HEK293 (cell line): ENCODE results near the gene RANBP10.

Experiments
- CTCF ChIA-PET: fragments of 350-600 bp; formaldehyde crosslinking; extraction: SDS; loops from one replicate; lab custom pipeline; 2021; ENCODE audit warnings: antibody characterized with exemption; lab: Yijun Ruan, JAX
- POLR2A ChIA-PET: fragments of 300-600 bp; formaldehyde crosslinking; extraction: SDS; loops from one replicate; lab custom pipeline; 2020; ENCODE audit warnings: antibody characterized with exemption, inconsistent platforms; lab: Yijun Ruan, JAX
- H3K27ac ChIP-seq: fragments of 200-500 bp; sonication (Bioruptor generic); 2 replicates; pipeline ENCODE4 v1.5.1; 2014; ENCODE audit warnings: low read depth, low read length, control low read depth, inconsistent platforms; ENCODE audit errors: extremely low read depth
- H3K36me3 ChIP-seq, 2 experiments: fragments of 200-500 bp in 1 of 2; sonication (Bioruptor generic) in 1 of 2; 1 replicate in 1 of 2; 2 replicates in 1 of 2; pipeline ENCODE4 v1.5.1; 2014 to 2017; ENCODE audit warnings: inconsistent platforms in 2 of 2, low read length in 2 of 2; ENCODE audit not compliant: control insufficient read depth in 2 of 2, insufficient read depth in 1 of 2
- H3K4me1 ChIP-seq: fragments of 200-500 bp; sonication (Bioruptor generic); 2 replicates; pipeline ENCODE4 v1.5.1; 2014; ENCODE audit warnings: mild to moderate bottlenecking, low read length, inconsistent platforms; ENCODE audit not compliant: control insufficient read depth, insufficient read depth
- H3K4me3 ChIP-seq: 2 replicates; pipeline ENCODE4 v1.5.1; 2011; ENCODE audit warnings: low read depth, mild to moderate bottlenecking, control low read depth, low read length, moderate library complexity
- H3K9me3 ChIP-seq: fragments of 200-500 bp; sonication (Bioruptor generic); 2 replicates; pipeline ENCODE4 v1.5.1; 2014; ENCODE audit warnings: low read depth, low read length, inconsistent platforms; ENCODE audit not compliant: control insufficient read depth, insufficient read depth
- KLF10 ChIP-seq: fragments of 450-650 bp; IDR thresholded peaks from 2 replicates; pipeline ENCODE4 v1.5.1; 2018; ENCODE audit warnings: missing biosample characterization, mild to moderate bottlenecking, missing genetic modification characterization
- SCRT2 ChIP-seq: fragments of 450-650 bp; formaldehyde crosslinking; IDR thresholded peaks from 2 replicates; pipeline ENCODE4 v1.5.1; 2016; ENCODE audit warnings: missing biosample characterization, missing genetic modification characterization
- TRIM28 ChIP-seq: IDR thresholded peaks from 2 replicates; pipeline ENCODE4 v1.6.1; 2011; ENCODE audit warnings: low read length, control low read depth, borderline replicate concordance
- YY1 ChIP-seq: fragments of 450-650 bp; formaldehyde crosslinking; IDR thresholded peaks from 2 replicates; pipeline ENCODE4 v1.5.1; 2018; ENCODE audit warnings: missing biosample characterization, missing genetic modification characterization
- YY2 ChIP-seq: fragments of 450-650 bp; formaldehyde crosslinking; IDR thresholded peaks from 2 replicates; pipeline ENCODE4 v1.5.1; 2016; ENCODE audit warnings: missing biosample characterization, missing genetic modification characterization
- ZIC2 ChIP-seq: fragments of 450-650 bp; formaldehyde crosslinking; IDR thresholded peaks from 2 replicates; pipeline ENCODE4 v1.5.1; 2016; ENCODE audit warnings: missing biosample characterization, missing genetic modification characterization
- ZNF2 ChIP-seq: fragments of 450-650 bp; formaldehyde crosslinking; IDR thresholded peaks from 2 replicates; pipeline ENCODE4 v1.5.1; 2016; ENCODE audit warnings: missing biosample characterization, missing genetic modification characterization
- ZNF292 ChIP-seq: fragments of 450-650 bp; formaldehyde crosslinking; IDR thresholded peaks from 2 replicates; pipeline ENCODE4 v1.5.1; 2016; ENCODE audit warnings: low read depth, missing biosample characterization, missing genetic modification characterization, borderline replicate concordance
- ZNF324 ChIP-seq: fragments of 450-650 bp; formaldehyde crosslinking; IDR thresholded peaks from 2 replicates; pipeline ENCODE4 v1.5.1; 2016; ENCODE audit warnings: missing biosample characterization, missing genetic modification characterization
- ZNF354C ChIP-seq: fragments of 450-650 bp; formaldehyde crosslinking; IDR thresholded peaks from 2 replicates; pipeline ENCODE4 v1.5.1; 2016; ENCODE audit warnings: missing biosample characterization, missing genetic modification characterization, low read depth, borderline replicate concordance
- ZNF398 ChIP-seq: fragments of 450-650 bp; formaldehyde crosslinking; IDR thresholded peaks from 2 replicates; pipeline ENCODE4 v1.5.1; 2017; ENCODE audit warnings: missing biosample characterization, missing genetic modification characterization
- ZNF549 ChIP-seq: fragments of 450-650 bp; IDR thresholded peaks from 2 replicates; pipeline ENCODE4 v1.5.1; 2018; ENCODE audit warnings: missing biosample characterization, missing genetic modification characterization, mild to moderate bottlenecking, inconsistent platforms, moderate library complexity
- ZNF596 ChIP-seq: fragments of 450-650 bp; IDR thresholded peaks from 2 replicates; pipeline ENCODE4 v1.5.0; 2018; ENCODE audit warnings: missing biosample characterization, mild to moderate bottlenecking, missing genetic modification characterization, moderate library complexity
- ZNF600 ChIP-seq: fragments of 450-650 bp; formaldehyde crosslinking; IDR thresholded peaks from 2 replicates; pipeline ENCODE4 v1.5.1; 2016; ENCODE audit warnings: missing biosample characterization, missing genetic modification characterization
- ZNF610 ChIP-seq: fragments of 450-650 bp; formaldehyde crosslinking; IDR thresholded peaks from 2 replicates; pipeline ENCODE4 v1.5.1; 2016; ENCODE audit warnings: missing biosample characterization, missing genetic modification characterization, borderline replicate concordance
- ZNF660 ChIP-seq: fragments of 450-650 bp; IDR thresholded peaks from 2 replicates; pipeline ENCODE4 v1.5.1; 2018; ENCODE audit warnings: missing biosample characterization, mild to moderate bottlenecking, missing genetic modification characterization
- ZXDB ChIP-seq: fragments of 450-650 bp; formaldehyde crosslinking; IDR thresholded peaks from 2 replicates; pipeline ENCODE4 v1.5.1; 2016; ENCODE audit warnings: missing biosample characterization, missing genetic modification characterization
- TF ChIP-seq, protein P1 (sequence below): fragments of 450-650 bp; formaldehyde crosslinking; IDR thresholded peaks from 2 replicates; pipeline ENCODE4 v1.5.1; 2016; ENCODE audit warnings: missing biosample characterization, missing genetic modification characterization

The RANBP10 gene

DNA sequence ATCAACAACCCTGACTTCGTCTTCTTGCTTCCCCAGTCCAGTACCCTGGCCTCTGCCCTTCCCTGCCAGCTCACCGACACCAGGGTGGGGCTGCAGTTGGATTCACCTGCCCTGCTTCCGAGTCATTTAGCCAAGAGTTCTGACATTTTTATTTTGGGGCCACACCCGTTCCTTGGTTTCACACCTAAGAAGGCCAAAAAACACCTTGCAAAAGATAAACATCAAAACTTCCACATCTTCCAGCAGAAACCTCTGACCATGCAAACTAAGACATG, 45.5 kb downstream of the RANBP10 start (continued):
- no peak for TF ChIP-seq KLF10 (tag by site-specific recombination)
- TF ChIP-seq TRIM28 = no peak
- no peak for TF ChIP-seq ZNF600 (tag by site-specific recombination)
- TF ChIP-seq YY1 (tag by site-specific recombination) = no peak

GRCh38 chr16:67760206-67760955, 46.0 kb downstream of the RANBP10 start:
- no peaks in the 10 kb centered on the region for H3K4me1 ChIP-seq
- H3K36me3 ChIP-seq = peaks cover 0 to 17% of the 10 kb centered on the region in 2 experiments; a peak in 2 of 3 replicates
- ChIA-PET POLR2A (interaction anchor here (0.6 kb wide), 1 partner anchor 159 kb away, joined by 6 read pairs; no protein-coding TSS in a partner anchor), CTCF (interaction anchor here (1.1 to 1.2 kb wide), 2 partner anchors 9 to 56 kb away, joined by 3 to 7 read pairs; no protein-coding TSS in a partner anchor)
- H3K9me3 ChIP-seq = no peaks in the 10 kb centered on the region
- no peak overlapping the region for H3K4me3 ChIP-seq
- no peak overlapping the region for H3K27ac ChIP-seq
- TF ChIP-seq ZNF549 (tag by site-specific recombination) (no peak), ZNF610 (tag by site-specific recombination) (no peak), ZNF324 (tag by site-specific recombination) (no peak), ZNF292 (no peak), ZNF2 (tag by site-specific recombination) (no peak), ZXDB (no peak), ZNF354C (no peak), ZNF660 (tag by site-specific recombination) (no peak), ZNF398 (tag by site-specific recombination) (no peak), SCRT2 (tag by site-specific recombination) (no peak), ZNF596 (tag by site-specific recombination) (no peak)
- TF ChIP-seq, protein P1, sequence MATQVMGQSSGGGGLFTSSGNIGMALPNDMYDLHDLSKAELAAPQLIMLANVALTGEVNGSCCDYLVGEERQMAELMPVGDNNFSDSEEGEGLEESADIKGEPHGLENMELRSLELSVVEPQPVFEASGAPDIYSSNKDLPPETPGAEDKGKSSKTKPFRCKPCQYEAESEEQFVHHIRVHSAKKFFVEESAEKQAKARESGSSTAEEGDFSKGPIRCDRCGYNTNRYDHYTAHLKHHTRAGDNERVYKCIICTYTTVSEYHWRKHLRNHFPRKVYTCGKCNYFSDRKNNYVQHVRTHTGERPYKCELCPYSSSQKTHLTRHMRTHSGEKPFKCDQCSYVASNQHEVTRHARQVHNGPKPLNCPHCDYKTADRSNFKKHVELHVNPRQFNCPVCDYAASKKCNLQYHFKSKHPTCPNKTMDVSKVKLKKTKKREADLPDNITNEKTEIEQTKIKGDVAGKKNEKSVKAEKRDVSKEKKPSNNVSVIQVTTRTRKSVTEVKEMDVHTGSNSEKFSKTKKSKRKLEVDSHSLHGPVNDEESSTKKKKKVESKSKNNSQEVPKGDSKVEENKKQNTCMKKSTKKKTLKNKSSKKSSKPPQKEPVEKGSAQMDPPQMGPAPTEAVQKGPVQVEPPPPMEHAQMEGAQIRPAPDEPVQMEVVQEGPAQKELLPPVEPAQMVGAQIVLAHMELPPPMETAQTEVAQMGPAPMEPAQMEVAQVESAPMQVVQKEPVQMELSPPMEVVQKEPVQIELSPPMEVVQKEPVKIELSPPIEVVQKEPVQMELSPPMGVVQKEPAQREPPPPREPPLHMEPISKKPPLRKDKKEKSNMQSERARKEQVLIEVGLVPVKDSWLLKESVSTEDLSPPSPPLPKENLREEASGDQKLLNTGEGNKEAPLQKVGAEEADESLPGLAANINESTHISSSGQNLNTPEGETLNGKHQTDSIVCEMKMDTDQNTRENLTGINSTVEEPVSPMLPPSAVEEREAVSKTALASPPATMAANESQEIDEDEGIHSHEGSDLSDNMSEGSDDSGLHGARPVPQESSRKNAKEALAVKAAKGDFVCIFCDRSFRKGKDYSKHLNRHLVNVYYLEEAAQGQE = no peak

DNA sequence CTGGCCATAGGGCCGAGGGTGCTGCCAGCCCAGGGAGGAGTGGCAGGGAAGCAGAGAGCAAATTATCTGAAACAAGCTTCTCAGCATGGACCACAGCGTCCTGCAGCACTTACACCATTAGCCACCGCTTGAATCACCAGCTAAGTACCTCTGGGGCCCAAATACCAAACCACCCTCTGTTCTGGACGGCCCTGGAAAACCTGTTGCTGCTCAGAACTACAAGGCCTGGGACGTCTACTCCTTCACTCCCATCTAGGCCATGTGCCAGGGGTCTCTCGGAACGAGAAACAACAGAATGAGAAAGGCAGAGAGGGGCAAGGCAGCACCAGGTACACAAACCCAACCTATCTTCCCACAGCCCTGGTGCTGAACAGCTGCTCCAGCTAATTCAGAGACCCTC, 47.4 kb downstream of the RANBP10 start:
- TF ChIP-seq ZIC2 = peak; percentile 8; the same call in 1 of the 2 replicates
- no peak for TF ChIP-seq YY2 (tag by site-specific recombination)
- peak; percentile 69 for TF ChIP-seq SCRT2 (tag by site-specific recombination)
- no peaks in the 10 kb centered on the region for H3K9me3 ChIP-seq
- ChIA-PET POLR2A (no interaction called here), CTCF (interaction anchor here (0.6 kb wide), 1 partner anchor 14 kb away, joined by 3 read pairs; no protein-coding TSS in a partner anchor)
- peaks cover 0 to 17% of the 10 kb centered on the region in 2 experiments; a peak in 2 of 3 replicates for H3K36me3 ChIP-seq
- no peak overlapping the region for H3K4me3 ChIP-seq
- H3K4me1 ChIP-seq = no peaks in the 10 kb centered on the region
- no peak overlapping the region for H3K27ac ChIP-seq
